H1 (cell line): ENCODE results near the gene NUDCD2. TPM values are rescaled to one million over a fixed set of nuclear protein-coding genes. Genes with fewer than 3 reads are reported as not detected.

Source experiments
- ASH2L ChIP-seq: fragments of 200-600, 300-600 bp; sonication (generic); IDR thresholded peaks from one replicate; pipeline ENCODE4 v1.7.1; 2017; ENCODE audit warnings: low read length
- ATF2 ChIP-seq: IDR thresholded peaks from 2 replicates; pipeline ENCODE4 v1.6.1; 2012; ENCODE audit warnings: low read length, inconsistent platforms
- EGR1 ChIP-seq: IDR thresholded peaks from 2 replicates; pipeline ENCODE4 v1.6.1; 2011; ENCODE audit warnings: low read depth, low read length, borderline replicate concordance
- SIN3A ChIP-seq, 2 experiments: IDR thresholded peaks in 1 of 2; conservative IDR thresholded peaks in 1 of 2; 2 replicates each; pipeline ENCODE4 v1.6.1; 2011 to 2012; ENCODE audit warnings: low read length in 2 of 2, improper control_type of control experiment in 1 of 2, low read depth in 1 of 2, mild to moderate bottlenecking in 1 of 2
- SP1 ChIP-seq: IDR thresholded peaks from 2 replicates; pipeline ENCODE4 v1.6.1; 2011; ENCODE audit warnings: low read depth, low read length
- polyA plus RNA-seq, 7 experiments: library from polyadenylated mRNA; depleted of rRNA in 3 of 7; stranded (reverse) in 5 of 7; unstranded in 2 of 7; fragments of >200 nt in 5 of 7; fragments of 200-250 nt in 2 of 7; gene quantifications; 1 replicate in 5 of 7; 2 replicates in 1 of 7; 4 replicates in 1 of 7; pipeline versions ENCODE4 v1.2.1 to v1.2.3, GENCODE V29; 2011 to 2013; ENCODE audit warnings: missing spikeins in 2 of 7, mixed read lengths in 2 of 7
- total RNA-seq: library from RNA; stranded (reverse); fragmentation: NEBNext Ultra II Directional; extraction: Animal tissue kit (Norgen Biotek cat#: 25700); gene quantifications from 2 replicates; pipeline ENCODE4 v1.2.1, GENCODE V29; 2021
- TF ChIP-seq, protein P1 (sequence below): fragments of 300-600 bp; sonication (generic); IDR thresholded peaks from 2 replicates; pipeline ENCODE4 v1.7.1; 2012; ENCODE audit warnings: low read length, moderate library complexity, mild to moderate bottlenecking, inconsistent platforms; ENCODE audit not compliant: insufficient replicate concordance

NUDCD2 gene
- total and polyA plus RNA-seq, 2 of the 8 experiments (the other 6 are each of a cell fraction or from before 2014, with no cell fraction given) = 12.2 to 59.5 TPM

DNA sequence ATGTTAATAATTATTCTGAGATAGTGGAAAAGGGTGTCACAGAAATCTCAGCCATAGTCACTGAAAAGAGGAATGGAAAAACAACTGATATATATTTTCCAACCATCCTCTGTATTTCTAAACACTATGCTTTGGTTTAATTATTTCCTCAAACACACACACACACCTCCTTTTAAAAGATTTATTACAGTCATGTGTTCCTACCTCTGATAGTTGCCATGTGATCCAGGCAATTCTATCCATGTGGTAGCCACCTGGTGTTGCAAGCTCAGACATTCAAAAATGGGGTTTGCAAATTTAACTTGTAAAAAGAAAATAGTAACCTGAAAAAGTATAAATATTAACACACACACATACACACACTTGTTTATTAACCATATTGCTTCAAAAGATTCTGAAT, 62.5 kb downstream of the NUDCD2 start (continued):
- TF ChIP-seq, protein P1, sequence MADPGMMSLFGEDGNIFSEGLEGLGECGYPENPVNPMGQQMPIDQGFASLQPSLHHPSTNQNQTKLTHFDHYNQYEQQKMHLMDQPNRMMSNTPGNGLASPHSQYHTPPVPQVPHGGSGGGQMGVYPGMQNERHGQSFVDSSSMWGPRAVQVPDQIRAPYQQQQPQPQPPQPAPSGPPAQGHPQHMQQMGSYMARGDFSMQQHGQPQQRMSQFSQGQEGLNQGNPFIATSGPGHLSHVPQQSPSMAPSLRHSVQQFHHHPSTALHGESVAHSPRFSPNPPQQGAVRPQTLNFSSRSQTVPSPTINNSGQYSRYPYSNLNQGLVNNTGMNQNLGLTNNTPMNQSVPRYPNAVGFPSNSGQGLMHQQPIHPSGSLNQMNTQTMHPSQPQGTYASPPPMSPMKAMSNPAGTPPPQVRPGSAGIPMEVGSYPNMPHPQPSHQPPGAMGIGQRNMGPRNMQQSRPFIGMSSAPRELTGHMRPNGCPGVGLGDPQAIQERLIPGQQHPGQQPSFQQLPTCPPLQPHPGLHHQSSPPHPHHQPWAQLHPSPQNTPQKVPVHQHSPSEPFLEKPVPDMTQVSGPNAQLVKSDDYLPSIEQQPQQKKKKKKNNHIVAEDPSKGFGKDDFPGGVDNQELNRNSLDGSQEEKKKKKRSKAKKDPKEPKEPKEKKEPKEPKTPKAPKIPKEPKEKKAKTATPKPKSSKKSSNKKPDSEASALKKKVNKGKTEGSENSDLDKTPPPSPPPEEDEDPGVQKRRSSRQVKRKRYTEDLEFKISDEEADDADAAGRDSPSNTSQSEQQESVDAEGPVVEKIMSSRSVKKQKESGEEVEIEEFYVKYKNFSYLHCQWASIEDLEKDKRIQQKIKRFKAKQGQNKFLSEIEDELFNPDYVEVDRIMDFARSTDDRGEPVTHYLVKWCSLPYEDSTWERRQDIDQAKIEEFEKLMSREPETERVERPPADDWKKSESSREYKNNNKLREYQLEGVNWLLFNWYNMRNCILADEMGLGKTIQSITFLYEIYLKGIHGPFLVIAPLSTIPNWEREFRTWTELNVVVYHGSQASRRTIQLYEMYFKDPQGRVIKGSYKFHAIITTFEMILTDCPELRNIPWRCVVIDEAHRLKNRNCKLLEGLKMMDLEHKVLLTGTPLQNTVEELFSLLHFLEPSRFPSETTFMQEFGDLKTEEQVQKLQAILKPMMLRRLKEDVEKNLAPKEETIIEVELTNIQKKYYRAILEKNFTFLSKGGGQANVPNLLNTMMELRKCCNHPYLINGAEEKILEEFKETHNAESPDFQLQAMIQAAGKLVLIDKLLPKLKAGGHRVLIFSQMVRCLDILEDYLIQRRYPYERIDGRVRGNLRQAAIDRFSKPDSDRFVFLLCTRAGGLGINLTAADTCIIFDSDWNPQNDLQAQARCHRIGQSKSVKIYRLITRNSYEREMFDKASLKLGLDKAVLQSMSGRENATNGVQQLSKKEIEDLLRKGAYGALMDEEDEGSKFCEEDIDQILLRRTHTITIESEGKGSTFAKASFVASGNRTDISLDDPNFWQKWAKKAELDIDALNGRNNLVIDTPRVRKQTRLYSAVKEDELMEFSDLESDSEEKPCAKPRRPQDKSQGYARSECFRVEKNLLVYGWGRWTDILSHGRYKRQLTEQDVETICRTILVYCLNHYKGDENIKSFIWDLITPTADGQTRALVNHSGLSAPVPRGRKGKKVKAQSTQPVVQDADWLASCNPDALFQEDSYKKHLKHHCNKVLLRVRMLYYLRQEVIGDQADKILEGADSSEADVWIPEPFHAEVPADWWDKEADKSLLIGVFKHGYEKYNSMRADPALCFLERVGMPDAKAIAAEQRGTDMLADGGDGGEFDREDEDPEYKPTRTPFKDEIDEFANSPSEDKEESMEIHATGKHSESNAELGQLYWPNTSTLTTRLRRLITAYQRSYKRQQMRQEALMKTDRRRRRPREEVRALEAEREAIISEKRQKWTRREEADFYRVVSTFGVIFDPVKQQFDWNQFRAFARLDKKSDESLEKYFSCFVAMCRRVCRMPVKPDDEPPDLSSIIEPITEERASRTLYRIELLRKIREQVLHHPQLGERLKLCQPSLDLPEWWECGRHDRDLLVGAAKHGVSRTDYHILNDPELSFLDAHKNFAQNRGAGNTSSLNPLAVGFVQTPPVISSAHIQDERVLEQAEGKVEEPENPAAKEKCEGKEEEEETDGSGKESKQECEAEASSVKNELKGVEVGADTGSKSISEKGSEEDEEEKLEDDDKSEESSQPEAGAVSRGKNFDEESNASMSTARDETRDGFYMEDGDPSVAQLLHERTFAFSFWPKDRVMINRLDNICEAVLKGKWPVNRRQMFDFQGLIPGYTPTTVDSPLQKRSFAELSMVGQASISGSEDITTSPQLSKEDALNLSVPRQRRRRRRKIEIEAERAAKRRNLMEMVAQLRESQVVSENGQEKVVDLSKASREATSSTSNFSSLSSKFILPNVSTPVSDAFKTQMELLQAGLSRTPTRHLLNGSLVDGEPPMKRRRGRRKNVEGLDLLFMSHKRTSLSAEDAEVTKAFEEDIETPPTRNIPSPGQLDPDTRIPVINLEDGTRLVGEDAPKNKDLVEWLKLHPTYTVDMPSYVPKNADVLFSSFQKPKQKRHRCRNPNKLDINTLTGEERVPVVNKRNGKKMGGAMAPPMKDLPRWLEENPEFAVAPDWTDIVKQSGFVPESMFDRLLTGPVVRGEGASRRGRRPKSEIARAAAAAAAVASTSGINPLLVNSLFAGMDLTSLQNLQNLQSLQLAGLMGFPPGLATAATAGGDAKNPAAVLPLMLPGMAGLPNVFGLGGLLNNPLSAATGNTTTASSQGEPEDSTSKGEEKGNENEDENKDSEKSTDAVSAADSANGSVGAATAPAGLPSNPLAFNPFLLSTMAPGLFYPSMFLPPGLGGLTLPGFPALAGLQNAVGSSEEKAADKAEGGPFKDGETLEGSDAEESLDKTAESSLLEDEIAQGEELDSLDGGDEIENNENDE = no peak
- TF ChIP-seq EGR1 (no peak), ASH2L (no peak), SP1 (no peak), SIN3A (conservative IDR thresholded peaks at IDR 0.05 in 1 of 2, IDR thresholded peaks at IDR 0.05 in 1 of 2; ENCODE audit: low read depth in 1 of 2, low read length in 2 of 2) (no peak), ATF2 (no peak)
